Activated T-cell treated with anti-CD3 and anti-CD28 coated beads, Interleukin-2, amount 50 U/mL, for 4 hours (primary cell): ENCODE results near the gene PEBP1. TPM values are rescaled to one million over a fixed set of nuclear protein-coding genes. Genes with fewer than 3 reads are reported as not detected.
"Not testable (repeated sequence)": the region's sequence is repeated elsewhere in the genome, so short reads cannot be mapped to it uniquely, and the experiment has no call there.

Experiments used
- ATAC-seq, 2 donors: fragments of 200-7000 bp; cut with Tn5 transposase; one replicate each; pipeline ENCODE4 v1.10.0; 2021
- DNase-seq: peaks from one replicate; pipeline ENCODE4 v3.0.0-alpha.2; 2020
- H3K27me3 Mint-ChIP-seq: one replicate; pipeline ENCODE4 v1.8.0; 2021; ENCODE audit warnings: low read depth, mixed read lengths
- H3K36me3 Mint-ChIP-seq: one replicate; pipeline ENCODE4 v1.8.0; 2022; ENCODE audit warnings: mixed read lengths; ENCODE audit not compliant: insufficient read depth
- H3K4me1 Mint-ChIP-seq: one replicate; pipeline ENCODE4 v1.8.0; 2021; ENCODE audit warnings: low read depth, mixed read lengths
- H3K4me3 Mint-ChIP-seq: one replicate; pipeline ENCODE4 v1.8.0; 2021; ENCODE audit warnings: mild to moderate bottlenecking, moderate library complexity, mixed read lengths
- H3K9me3 Mint-ChIP-seq: one replicate; pipeline ENCODE4 v1.8.0; 2021; ENCODE audit warnings: mixed read lengths
- total RNA-seq, 3 donors: library from RNA; stranded (reverse); gene quantifications; one replicate each; pipeline ENCODE4 v1.2.1, GENCODE V29; 2021

The PEBP1 gene
- total RNA-seq, 3 donors from 2014 or later, result 144 to 194 (median 166) TPM

- DNase-seq (peak; percentile 50), ATAC-seq (peak; percentile 71 to 74)
- Mint-ChIP-seq H3K27me3 (no peaks in the 10 kb centered on the region), H3K4me1 (peaks cover 9% of the 10 kb centered on the region), H3K4me3 (no peak overlapping the region), H3K9me3 (no peaks in the 10 kb centered on the region), H3K36me3 (no peaks in the 10 kb centered on the region)
Observed at GRCh38 chr12:118120579-118121363, 15.2 kb upstream of the PEBP1 start.

- no peaks in the 10 kb centered on the region for H3K27me3 Mint-ChIP-seq
- DNase-seq (no peak), ATAC-seq (no peak)
- H3K4me1 Mint-ChIP-seq, result peaks cover 9% of the 10 kb centered on the region
- no peaks in the 10 kb centered on the region for H3K36me3 Mint-ChIP-seq
- H3K4me3 Mint-ChIP-seq, result no peak overlapping the region
- H3K9me3 Mint-ChIP-seq, result no peaks in the 10 kb centered on the region
Observed at GRCh38 chr12:118122264-118122663, 13.7 kb upstream of the PEBP1 start.

- no peaks in the 10 kb centered on the region for H3K36me3 Mint-ChIP-seq
- no peaks in the 10 kb centered on the region for H3K27me3 Mint-ChIP-seq
Observed at GRCh38 chr12:118124333-118124874, 11.5 kb upstream of the PEBP1 start.

DNA sequence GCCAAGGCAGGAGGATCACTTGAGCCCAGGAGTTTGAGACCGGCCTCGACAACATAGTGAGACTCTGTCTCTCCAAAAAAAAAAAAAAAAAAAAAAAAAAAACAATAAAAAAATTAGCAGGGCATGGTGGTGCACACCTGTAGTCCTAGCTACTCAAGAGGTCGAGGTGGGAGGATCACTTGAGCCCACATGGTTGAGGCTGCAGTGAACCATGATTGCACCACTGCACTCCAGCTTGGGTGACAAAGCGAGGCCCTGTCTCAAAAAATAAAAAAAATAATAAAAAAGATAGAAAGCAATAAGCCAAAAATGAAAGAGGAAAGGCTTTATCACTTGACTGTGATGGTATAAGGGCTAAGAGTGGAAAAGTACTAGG lies 10.2 kb upstream of the PEBP1 start:
- Mint-ChIP-seq H3K36me3 (no peaks in the 10 kb centered on the region), H3K4me3 (no peak overlapping the region)
- no peak for ATAC-seq

More at GRCh38 chr12:118124333-118124874, 11.5 kb upstream of the PEBP1 start:
- no peak for ATAC-seq
- no peak overlapping the region for H3K4me3 Mint-ChIP-seq
- H3K4me1 Mint-ChIP-seq, result peaks cover 9% of the 10 kb centered on the region
- no peak for DNase-seq
- H3K9me3 Mint-ChIP-seq, result no peaks in the 10 kb centered on the region

GRCh38 chr12:118126119-118126757 lies 9.7 kb upstream of the PEBP1 start:
- no peaks in the 10 kb centered on the region for H3K36me3 Mint-ChIP-seq
- H3K9me3 Mint-ChIP-seq, result no peaks in the 10 kb centered on the region
- DNase-seq, result no peak
- H3K4me3 Mint-ChIP-seq, result no peak overlapping the region
- no peak for ATAC-seq
- H3K4me1 Mint-ChIP-seq, result peaks cover 2% of the 10 kb centered on the region
- H3K27me3 Mint-ChIP-seq, result no peaks in the 10 kb centered on the region

More for the DNA sequence above, 10.2 kb upstream of the PEBP1 start:
- no peaks in the 10 kb centered on the region for H3K9me3 Mint-ChIP-seq
- peaks cover 4% of the 10 kb centered on the region for H3K4me1 Mint-ChIP-seq
- no peak for DNase-seq
- no peaks in the 10 kb centered on the region for H3K27me3 Mint-ChIP-seq

- no peak overlapping the region for H3K4me3 Mint-ChIP-seq
- H3K9me3 Mint-ChIP-seq, result no peaks in the 10 kb centered on the region
- H3K4me1 Mint-ChIP-seq, result peaks cover 6% of the 10 kb centered on the region
- no peak for DNase-seq
- ATAC-seq, result no peak
- H3K36me3 Mint-ChIP-seq, result no peaks in the 10 kb centered on the region
- no peaks in the 10 kb centered on the region for H3K27me3 Mint-ChIP-seq
Observed at GRCh38 chr12:118127867-118128266, 8.1 kb upstream of the PEBP1 start.

- not testable (repeated sequence) for DNase-seq, H3K36me3 Mint-ChIP-seq, H3K4me1 Mint-ChIP-seq, H3K9me3 Mint-ChIP-seq, H3K4me3 Mint-ChIP-seq, ATAC-seq, H3K27me3 Mint-ChIP-seq
Observed at GRCh38 chr12:118129436-118129835, 6.5 kb upstream of the PEBP1 start.

DNA sequence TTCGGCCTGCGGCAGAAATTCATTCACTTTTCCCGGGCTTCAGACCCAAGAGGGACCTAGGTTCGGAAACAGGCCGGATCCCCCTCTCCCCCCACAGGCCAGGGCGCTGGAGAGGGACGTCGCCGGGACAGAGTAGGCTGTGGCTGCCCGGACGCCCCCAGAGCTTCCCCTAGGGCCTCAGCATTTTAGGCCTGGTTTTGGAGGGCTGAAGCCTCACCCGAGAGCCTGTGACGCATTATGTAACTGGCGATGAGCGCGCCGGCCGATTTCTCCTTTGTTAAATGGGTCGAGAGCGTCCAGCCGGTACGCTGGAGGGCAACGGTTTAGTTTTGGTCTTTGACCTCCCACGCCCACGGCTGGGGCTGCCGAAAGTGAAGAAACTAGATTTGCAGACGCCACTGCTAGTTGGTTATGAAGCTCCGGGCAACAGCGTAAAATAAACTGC lies 657 bp downstream of the PEBP1 start:
- no peaks in the 10 kb centered on the region for H3K27me3 Mint-ChIP-seq
- peaks cover 19% of the 10 kb centered on the region for H3K36me3 Mint-ChIP-seq
- peaks cover 28% of the 10 kb centered on the region for H3K4me1 Mint-ChIP-seq
- DNase-seq (peak; percentile 23), ATAC-seq (peak; percentile 39 to 54)
- H3K4me3 Mint-ChIP-seq, result peak overlapping the region; percentile 93
- no peaks in the 10 kb centered on the region for H3K9me3 Mint-ChIP-seq

DNA sequence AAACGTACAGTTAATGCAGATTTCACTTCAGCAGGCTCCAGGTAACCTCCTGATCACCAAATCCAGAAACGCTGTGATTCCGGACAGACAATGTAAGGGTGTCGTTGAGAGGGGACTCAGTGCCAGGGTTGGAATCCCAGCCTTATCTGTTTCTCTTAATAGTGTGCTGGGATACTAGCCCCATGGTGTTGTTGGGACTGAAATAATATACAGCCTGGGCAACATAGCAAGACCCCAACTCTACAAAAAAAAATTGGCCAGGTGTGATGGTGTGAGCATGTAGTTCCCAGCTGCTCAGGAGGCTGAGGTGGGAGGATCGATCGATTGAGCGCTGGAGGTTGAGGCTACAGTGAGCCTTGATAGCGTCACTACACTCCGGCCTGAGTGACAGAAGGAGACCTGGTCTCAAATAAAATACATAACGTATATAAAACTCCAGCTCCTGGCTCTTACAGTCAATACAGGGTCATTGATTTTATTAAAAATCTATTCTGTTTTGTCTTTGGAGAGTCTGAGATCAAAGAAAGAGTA lies 1.3 kb downstream of the PEBP1 start:
- H3K9me3 Mint-ChIP-seq, result no peaks in the 10 kb centered on the region
- DNase-seq, result no peak
- peaks cover 22% of the 10 kb centered on the region for H3K36me3 Mint-ChIP-seq
- no peak for ATAC-seq
- peaks cover 22% of the 10 kb centered on the region for H3K4me1 Mint-ChIP-seq
- no peaks in the 10 kb centered on the region for H3K27me3 Mint-ChIP-seq
- peak overlapping the region; percentile 93 for H3K4me3 Mint-ChIP-seq

- ATAC-seq (no peak), DNase-seq (no peak)
- Mint-ChIP-seq H3K9me3 (no peaks in the 10 kb centered on the region), H3K27me3 (no peaks in the 10 kb centered on the region), H3K4me1 (peaks cover 20% of the 10 kb centered on the region), H3K4me3 (no peak overlapping the region), H3K36me3 (peaks cover 41% of the 10 kb centered on the region)
Observed at GRCh38 chr12:118140825-118141224, 4.9 kb downstream of the PEBP1 start.

DNA sequence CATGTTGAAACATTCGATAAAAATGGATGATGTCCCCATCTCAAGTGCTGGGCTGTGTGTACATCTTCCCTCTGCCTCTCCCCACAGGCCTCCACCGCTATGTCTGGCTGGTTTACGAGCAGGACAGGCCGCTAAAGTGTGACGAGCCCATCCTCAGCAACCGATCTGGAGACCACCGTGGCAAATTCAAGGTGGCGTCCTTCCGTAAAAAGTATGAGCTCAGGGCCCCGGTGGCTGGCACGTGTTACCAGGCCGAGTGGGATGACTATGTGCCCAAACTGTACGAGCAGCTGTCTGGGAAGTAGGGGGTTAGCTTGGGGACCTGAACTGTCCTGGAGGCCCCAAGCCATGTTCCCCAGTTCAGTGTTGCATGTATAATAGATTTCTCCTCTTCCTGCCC lies 8.6 kb downstream of the PEBP1 start:
- H3K27me3 Mint-ChIP-seq, result no peaks in the 10 kb centered on the region
- H3K9me3 Mint-ChIP-seq, result no peaks in the 10 kb centered on the region
- peaks cover 43% of the 10 kb centered on the region for H3K36me3 Mint-ChIP-seq
- no peak for ATAC-seq
- no peak for DNase-seq
- no peak overlapping the region for H3K4me3 Mint-ChIP-seq
- peaks cover 5% of the 10 kb centered on the region for H3K4me1 Mint-ChIP-seq

DNA sequence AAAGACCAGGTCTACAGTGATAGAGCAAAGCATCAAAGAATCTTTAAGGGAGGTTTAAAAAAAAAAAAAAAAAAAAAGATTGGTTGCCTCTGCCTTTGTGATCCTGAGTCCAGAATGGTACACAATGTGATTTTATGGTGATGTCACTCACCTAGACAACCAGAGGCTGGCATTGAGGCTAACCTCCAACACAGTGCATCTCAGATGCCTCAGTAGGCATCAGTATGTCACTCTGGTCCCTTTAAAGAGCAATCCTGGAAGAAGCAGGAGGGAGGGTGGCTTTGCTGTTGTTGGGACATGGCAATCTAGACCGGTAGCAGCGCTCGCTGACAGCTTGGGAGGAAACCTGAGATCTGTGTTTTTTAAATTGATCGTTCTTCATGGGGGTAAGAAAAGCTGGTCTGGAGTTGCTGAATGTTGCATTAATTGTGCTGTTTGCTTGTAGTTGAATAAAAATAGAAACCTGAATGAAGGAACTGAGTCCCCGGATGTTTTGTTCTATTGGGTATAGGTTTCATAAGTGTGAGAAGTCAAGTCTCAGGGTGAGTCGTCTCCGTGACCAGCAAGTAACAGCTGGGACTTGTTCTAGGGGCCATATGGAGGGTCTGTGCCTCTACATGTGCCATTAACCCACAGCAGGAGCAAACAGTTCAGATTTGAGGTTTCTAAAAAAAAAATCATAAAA lies 9.3 kb downstream of the PEBP1 start:
- H3K9me3 Mint-ChIP-seq, result no peaks in the 10 kb centered on the region
- H3K4me3 Mint-ChIP-seq, result no peak overlapping the region
- ATAC-seq (no peak), DNase-seq (no peak)
- no peaks in the 10 kb centered on the region for H3K27me3 Mint-ChIP-seq
- H3K4me1 Mint-ChIP-seq, result peaks cover 5% of the 10 kb centered on the region
- peaks cover 38% of the 10 kb centered on the region for H3K36me3 Mint-ChIP-seq

- ATAC-seq, result no peak
- H3K27me3 Mint-ChIP-seq, result no peaks in the 10 kb centered on the region
- no peak for DNase-seq
- peaks cover 37% of the 10 kb centered on the region for H3K36me3 Mint-ChIP-seq
- no peaks in the 10 kb centered on the region for H3K9me3 Mint-ChIP-seq
- no peak overlapping the region for H3K4me3 Mint-ChIP-seq
- peaks cover 5% of the 10 kb centered on the region for H3K4me1 Mint-ChIP-seq
Observed at GRCh38 chr12:118145798-118146156, 9.9 kb downstream of the PEBP1 start.

- Mint-ChIP-seq H3K4me1 (peaks cover 3% of the 10 kb centered on the region), H3K27me3 (no peaks in the 10 kb centered on the region), H3K9me3 (no peaks in the 10 kb centered on the region), H3K4me3 (no peak overlapping the region), H3K36me3 (peaks cover 32% of the 10 kb centered on the region)
- DNase-seq (no peak), ATAC-seq (no peak)
Observed at GRCh38 chr12:118148287-118148686, 12.4 kb downstream of the PEBP1 start.
